ENCODE measurements around the gene RANGAP1.

The RANGAP1 gene

GRCh38 chr22:41231369-41231768, 54.6 kb downstream of the RANGAP1 start:
- no peak for DNase-seq

- DNase-seq, result no peak
Observed at GRCh38 chr22:41230401-41230785, 55.6 kb downstream of the RANGAP1 start.

- no peak for DNase-seq
Observed at GRCh38 chr22:41229730-41230400, 56.1 kb downstream of the RANGAP1 start.

- no peak for DNase-seq
Observed at GRCh38 chr22:41229215-41229614, 56.8 kb downstream of the RANGAP1 start.

- no peak for DNase-seq
Observed at GRCh38 chr22:41226723-41227655, 59.0 kb downstream of the RANGAP1 start.

GRCh38 chr22:41223535-41223934, 62.5 kb downstream of the RANGAP1 start:
- DNase-seq, result no peak

- DNase-seq, result no peak
Observed at GRCh38 chr22:41222846-41223507, 63.0 kb downstream of the RANGAP1 start.

- peak; percentile 56 for DNase-seq
Observed at GRCh38 chr22:41217553-41218157, 68.3 kb downstream of the RANGAP1 start.

GRCh38 chr22:41216984-41217383, 69.0 kb downstream of the RANGAP1 start:
- peak; percentile 70 for DNase-seq

GRCh38 chr22:41215926-41216325, 70.1 kb downstream of the RANGAP1 start:
- no peak for DNase-seq

- DNase-seq, result no peak
Observed at GRCh38 chr22:41215409-41215808, 70.6 kb downstream of the RANGAP1 start.

GRCh38 chr22:41206719-41207118, 79.3 kb downstream of the RANGAP1 start:
- DNase-seq, result no peak

GRCh38 chr22:41204992-41205900, 80.7 kb downstream of the RANGAP1 start, which contains the start of gene L3MBTL2:
TSS of gene L3MBTL2 (plus strand) at chr22:41205312. CDS start at chr22:41205363, 51 bp downstream.
- DNase-seq, result peak; percentile 89

GRCh38 chr22:41204066-41204465, 81.9 kb downstream of the RANGAP1 start:
- no peak for DNase-seq

GRCh38 chr22:41203118-41203517, 82.9 kb downstream of the RANGAP1 start:
- no peak for DNase-seq

GRCh38 chr22:41201141-41201540, 84.8 kb downstream of the RANGAP1 start:
- no peak for DNase-seq

GRCh38 chr22:41198027-41198580, 87.9 kb downstream of the RANGAP1 start:
- DNase-seq, result peak; percentile 38

- peak; percentile 38 for DNase-seq
Observed at GRCh38 chr22:41197038-41197972, 88.7 kb downstream of the RANGAP1 start.
